Tibial nerve (tissue), 4 donors: ENCODE data around the gene PLEKHG4B. TPM values are rescaled to one million over a fixed set of nuclear protein-coding genes. Genes with fewer than 3 reads are reported as not detected.
"Not testable (repeated sequence)": the region's sequence is repeated elsewhere in the genome, so short reads cannot be mapped to it uniquely, and the experiment has no call there.

Source experiments
- DNase-seq, 2 donors: peaks; one replicate each; pipeline ENCODE4 v3.0.0-alpha.2; 2019; ENCODE audit warnings: low spot score in 2 of 2
- H3K27ac ChIP-seq, 4 donors: fragments of 200-600 bp; sonication (generic) in 3 of 4; one replicate each; pipeline ENCODE4 v1.5.1; 2017 to 2019; ENCODE audit warnings: mild to moderate bottlenecking in 1 of 4
- H3K27me3 ChIP-seq, 2 donors: fragments of 200-600 bp; sonication (generic) in 1 of 2; one replicate each; pipeline versions ENCODE4 v1.5.1 to v1.6.0; 2017 to 2019
- H3K36me3 ChIP-seq, 3 donors: fragments of 200-600 bp; sonication (generic); one replicate each; pipeline ENCODE4 v1.5.1; 2018 to 2019
- H3K4me1 ChIP-seq, 4 donors: fragments of 200-600 bp; sonication (generic) in 3 of 4; one replicate each; pipeline ENCODE4 v1.5.1; 2017 to 2019
- H3K4me3 ChIP-seq, 4 donors: fragments of 200-600 bp; sonication (generic) in 3 of 4; one replicate each; pipeline ENCODE4 v1.5.1; 2017 to 2019; ENCODE audit warnings: mild to moderate bottlenecking in 1 of 4, moderate library complexity in 1 of 4
- H3K9me3 ChIP-seq, 4 donors: fragments of 200-600 bp; sonication (generic) in 3 of 4; one replicate each; pipeline ENCODE4 v1.5.1; 2017 to 2019
- CTCF ChIP-seq, 5 experiments: fragments of 200-600 bp in 3 of 5; fragments of 450-650 bp in 2 of 5; sonication (generic) in 3 of 5; IDR thresholded peaks; one replicate each; pipeline ENCODE4 v1.5.1; 2016 to 2019; ENCODE audit warnings: antibody characterized with exemption in 5 of 5, mild to moderate bottlenecking in 3 of 5, moderate library complexity in 2 of 5
- EP300 ChIP-seq, 2 donors: sonication (generic); formaldehyde crosslinking; IDR thresholded peaks; one replicate each; pipeline ENCODE4 v1.6.1; 2017; ENCODE audit warnings: antibody characterized with exemption in 2 of 2, mild to moderate bottlenecking in 1 of 2
- POLR2A ChIP-seq, 2 donors: fragments of 450-650 bp; IDR thresholded peaks; one replicate each; pipeline ENCODE4 v1.6.1; 2017; ENCODE audit warnings: antibody characterized with exemption in 2 of 2, mild to moderate bottlenecking in 2 of 2, moderate library complexity in 2 of 2
- WGBS, 2 donors: methylation state at CpG; one replicate each; pipeline ENCODE4 v1.1.5; 2018; 5-methylcytosine and 5-hydroxymethylcytosine counted together
- total RNA-seq, 4 donors: library from RNA; depleted of rRNA; stranded (reverse); fragments of >200 nt; gene quantifications; one replicate each; pipeline ENCODE4 v1.1.0, GENCODE V29; 2016

PLEKHG4B gene
- total RNA-seq, 4 donors from 2014 or later: under 0.01 to 0.42 (median 0.26) TPM

GRCh38 chr5:196350-196749, 104.4 kb downstream of the PLEKHG4B start:
- Histone ChIP-seq H3K4me3 (no peak overlapping the region), H3K27ac (no peak overlapping the region), H3K36me3 (peaks cover 0 to 21% (median 0%) of the 10 kb centered on the region in 3 donors), H3K27me3 (peaks cover 0 to 17% of the 10 kb centered on the region in 2 donors), H3K9me3 (no peaks in the 10 kb centered on the region), H3K4me1 (no peaks in the 10 kb centered on the region)
- no peak for TF ChIP-seq EP300 (IDR thresholded peaks at IDR 0.05)
- no peak for TF ChIP-seq POLR2A (IDR thresholded peaks at IDR 0.05)
- no peak for TF ChIP-seq CTCF (IDR thresholded peaks at IDR 0.05)
- WGBS, 2 donors: 84 to 85% methylated on average over 8 of the region's 10 CpGs
- DNase-seq: no peak

- not testable (repeated sequence) for DNase-seq, H3K27ac ChIP-seq, H3K4me1 ChIP-seq, H3K9me3 ChIP-seq, H3K4me3 ChIP-seq
- WGBS, 2 donors: 24 to 37% methylated on average over 14 to 18 of the region's 18 CpGs
- Histone ChIP-seq H3K36me3 (peaks cover 0 to 21% (median 0%) of the 10 kb centered on the region in 3 donors), H3K27me3 (peaks cover 0 to 11% of the 10 kb centered on the region in 2 donors)
Observed at GRCh38 chr5:197031-197430, 105.1 kb downstream of the PLEKHG4B start.

- no peak overlapping the region for H3K4me3 ChIP-seq
- no peak for TF ChIP-seq POLR2A (IDR thresholded peaks at IDR 0.05)
- TF ChIP-seq CTCF (IDR thresholded peaks at IDR 0.05): no peak
- TF ChIP-seq EP300 (IDR thresholded peaks at IDR 0.05): no peak
- DNase-seq: no peak
- no peak overlapping the region for H3K27ac ChIP-seq
- H3K4me1 ChIP-seq: no peaks in the 10 kb centered on the region
- 83 to 86% methylated on average over 10 to 12 of the region's 12 CpGs for WGBS, 2 donors
- H3K9me3 ChIP-seq: no peaks in the 10 kb centered on the region
- H3K36me3 ChIP-seq: peaks cover 0 to 28% (median 0%) of the 10 kb centered on the region in 3 donors
- peaks cover 0 to 3% of the 10 kb centered on the region in 2 donors for H3K27me3 ChIP-seq
Observed at GRCh38 chr5:197892-198489, 106.0 kb downstream of the PLEKHG4B start.

- peaks cover 0 to 34% (median 1%) of the 10 kb centered on the region in 3 donors for H3K36me3 ChIP-seq
- DNase-seq: no peak
- no peak overlapping the region for H3K27ac ChIP-seq
- H3K9me3 ChIP-seq: no peaks in the 10 kb centered on the region
- no peak overlapping the region for H3K4me3 ChIP-seq
- no peak for TF ChIP-seq EP300 (IDR thresholded peaks at IDR 0.05)
- no peak for TF ChIP-seq CTCF (IDR thresholded peaks at IDR 0.05)
- no peak for TF ChIP-seq POLR2A (IDR thresholded peaks at IDR 0.05)
- no peaks in the 10 kb centered on the region for H3K4me1 ChIP-seq
- WGBS, 2 donors: 93 to 95% methylated on average over 21 of the region's 21 CpGs
- H3K27me3 ChIP-seq: no peaks in the 10 kb centered on the region
Observed at GRCh38 chr5:198516-199196, 106.7 kb downstream of the PLEKHG4B start.

- WGBS, 2 donors: 91 to 97% methylated on average over 14 to 15 of the region's 16 CpGs
- no peak overlapping the region for H3K4me3 ChIP-seq
- no peak overlapping the region for H3K27ac ChIP-seq
- no peaks in the 10 kb centered on the region for H3K27me3 ChIP-seq
- H3K36me3 ChIP-seq: peaks cover 0 to 42% (median 7%) of the 10 kb centered on the region in 3 donors
- no peak for DNase-seq
- no peak for TF ChIP-seq EP300 (IDR thresholded peaks at IDR 0.05)
- no peak for TF ChIP-seq POLR2A (IDR thresholded peaks at IDR 0.05)
- TF ChIP-seq CTCF (IDR thresholded peaks at IDR 0.05): no peak
- no peaks in the 10 kb centered on the region for H3K9me3 ChIP-seq
- H3K4me1 ChIP-seq: no peaks in the 10 kb centered on the region
Observed at GRCh38 chr5:199197-199949, 107.4 kb downstream of the PLEKHG4B start.
